ENCODE results near the gene NUBP2.

Gene NUBP2

GRCh38 chr16:1822801-1823200, 40.0 kb downstream of the NUBP2 start:
- H3K4me3 ChIP-seq (ENCODE audit: low read depth, low read length) = no peak overlapping the region
- DNase-seq (ENCODE audit: low read depth) = no peak
- TF ChIP-seq CTCF (IDR thresholded peaks at IDR 0.05; ENCODE audit: low read depth, low read length, missing control alignments) = no peak

GRCh38 chr16:1823821-1824220, 41.1 kb downstream of the NUBP2 start:
- TF ChIP-seq CTCF (IDR thresholded peaks at IDR 0.05; ENCODE audit: low read depth, low read length, missing control alignments) = peak; percentile 26
- no peak for DNase-seq (ENCODE audit: low read depth)
- H3K4me3 ChIP-seq (ENCODE audit: low read depth, low read length) = no peak overlapping the region

- DNase-seq (ENCODE audit: low read depth) = no peak
- H3K4me3 ChIP-seq (ENCODE audit: low read depth, low read length) = peak overlapping the region; percentile 95
- no peak for TF ChIP-seq CTCF (IDR thresholded peaks at IDR 0.05; ENCODE audit: low read depth, low read length, missing control alignments)
These were observed 42.7 kb downstream of the NUBP2 start for GRCh38 chr16:1825381-1825863.

GRCh38 chr16:1825864-1826690, 43.3 kb downstream of the NUBP2 start:
- TF ChIP-seq CTCF (IDR thresholded peaks at IDR 0.05; ENCODE audit: low read depth, low read length, missing control alignments) = peak; percentile 7
- DNase-seq (ENCODE audit: low read depth) = no peak
- peak overlapping the region; percentile 95 for H3K4me3 ChIP-seq (ENCODE audit: low read depth, low read length)

GRCh38 chr16:1826691-1827573, 44.2 kb downstream of the NUBP2 start, which contains the start of the genes FAHD1 and HAGH:
FAHD1 (plus strand) TSS chr16:1827206; CDS start chr16:1827239, 33 bp downstream.
HAGH (minus strand) TSS chr16:1826825; CDS start chr16:1826787, 38 bp downstream.
- peak within 1 kb of the TSS; percentile 95 for H3K4me3 ChIP-seq (ENCODE audit: low read depth, low read length)
- no peak for TF ChIP-seq CTCF (IDR thresholded peaks at IDR 0.05; ENCODE audit: low read depth, low read length, missing control alignments)
- DNase-seq (ENCODE audit: low read depth) = peak; percentile 78

- DNase-seq (ENCODE audit: low read depth) = no peak
- no peak overlapping the region for H3K4me3 ChIP-seq (ENCODE audit: low read depth, low read length)
- TF ChIP-seq CTCF (IDR thresholded peaks at IDR 0.05; ENCODE audit: low read depth, low read length, missing control alignments) = no peak
These were observed 46.1 kb downstream of the NUBP2 start for GRCh38 chr16:1828645-1829410.
